ENCODE data around the gene CSGALNACT2. TPM values are rescaled to one million over a fixed set of nuclear protein-coding genes. Genes with fewer than 3 reads are reported as not detected.

Gene CSGALNACT2
- polyA plus RNA-seq, 1 of the 3 experiments (the other 2 are of a cell fraction), result 11.5 TPM

GRCh38 chr10:43105102-43105955 lies 32.9 kb upstream of the CSGALNACT2 start:
- ChIA-PET CTCF (interaction anchor here (0.5 to 5.4 kb wide), 26 partner anchors 8 to 415 kb away, joined by 3 to 32 read pairs (median 3); no protein-coding TSS in a partner anchor), POLR2A (interaction anchor here (0.6 kb wide), 1 partner anchor 19 kb away, joined by 3 read pairs; no protein-coding TSS in a partner anchor)
- Histone ChIP-seq H3K27ac (ENCODE audit: low read depth in 2 of 2, low read length in 1 of 2) (peak overlapping the region in 1 of 2 experiments; percentile 58; a peak in 1 of 4 replicates), H3K27me3 (ENCODE audit: insufficient read depth) (no peaks in the 10 kb centered on the region), H3K4me1 (ENCODE audit: control insufficient read depth in 1 of 2, insufficient read depth in 2 of 2, low read depth in 1 of 2, low read length in 1 of 2) (peaks cover 0 to 63% of the 10 kb centered on the region in 2 experiments; a peak in 1 of 4 replicates), H3K9me2 (no peaks in the 10 kb centered on the region), H3K9me3 (no peaks in the 10 kb centered on the region), H3K36me3 (replicated peaks in 1 of 2; ENCODE audit: control insufficient read depth in 1 of 2, insufficient read depth in 2 of 2, low read length in 1 of 2) (no peaks in the 10 kb centered on the region), H2AFZ (ENCODE audit: low read depth) (peak overlapping the region; percentile 87; the same call in 1 of the 2 replicates), H3F3A (replicated peaks; ENCODE audit: insufficient read depth) (no peaks in the 10 kb centered on the region), H3K4me2 (peak overlapping the region; percentile 71), H4K20me1 (ENCODE audit: insufficient read depth) (no peaks in the 10 kb centered on the region), H3K79me2 (ENCODE audit: insufficient read depth) (no peaks in the 10 kb centered on the region), H3K9ac (no peak overlapping the region), H3K4me3 (ENCODE audit: low read depth in 2 of 2, low read length in 1 of 2) (peak overlapping the region; percentile 27 to 48; a peak in 2 of 4 replicates)
- DNase-seq, result peak; percentile 95
- TF ChIP-seq MXI1 (IDR thresholded peaks at IDR 0.05; ENCODE audit: low read depth, low read length) (0 out of 2 replicates have a peak, but pooled peaks have one; percentile 31), SMC3 (IDR thresholded peaks at IDR 0.05; ENCODE audit: low read depth, low read length) (peak; percentile 90), RAD21 (IDR thresholded peaks at IDR 0.05; ENCODE audit: low read length) (peak; percentile 86), CTCF (IDR thresholded peaks at IDR 0.05) (peak; percentile 91), CHD2 (IDR thresholded peaks at IDR 0.05; ENCODE audit: low read length, partially characterized antibody) (no peak)
- WGBS (ENCODE audit: low lambda C conversion rate), result 64% methylated on average over 41 of the region's 71 CpGs

GRCh38 chr10:43105956-43106229 lies 32.4 kb upstream of the CSGALNACT2 start:
- H3K9me3 ChIP-seq, result no peaks in the 10 kb centered on the region
- H3K9ac ChIP-seq, result no peak overlapping the region
- H3F3A ChIP-seq (replicated peaks; ENCODE audit: insufficient read depth), result no peaks in the 10 kb centered on the region
- H3K9me2 ChIP-seq, result no peaks in the 10 kb centered on the region
- ChIA-PET POLR2A (interaction anchor here (0.5 kb wide), 1 partner anchor 378 kb away, joined by 4 read pairs; no protein-coding TSS in a partner anchor), CTCF (interaction anchor here (0.6 to 3.7 kb wide), 13 partner anchors 9 to 416 kb away, joined by 3 to 20 read pairs (median 4); no protein-coding TSS in a partner anchor)
- H2AFZ ChIP-seq (ENCODE audit: low read depth), result no peak overlapping the region
- 27% methylated on average over 3 of the region's 7 CpGs for WGBS (ENCODE audit: low lambda C conversion rate)
- DNase-seq, result no peak
- H3K4me1 ChIP-seq (ENCODE audit: control insufficient read depth in 1 of 2, insufficient read depth in 2 of 2, low read depth in 1 of 2, low read length in 1 of 2), result peaks cover 0 to 62% of the 10 kb centered on the region in 2 experiments; a peak in 1 of 4 replicates
- no peaks in the 10 kb centered on the region for H3K79me2 ChIP-seq (ENCODE audit: insufficient read depth)
- H3K4me2 ChIP-seq, result peak overlapping the region; percentile 71; the same call in 1 of the 2 replicates
- H3K27me3 ChIP-seq (ENCODE audit: insufficient read depth), result no peaks in the 10 kb centered on the region
- H3K4me3 ChIP-seq (ENCODE audit: low read depth in 2 of 2, low read length in 1 of 2), result no peak overlapping the region
- no peaks in the 10 kb centered on the region for H4K20me1 ChIP-seq (ENCODE audit: insufficient read depth)
- peak overlapping the region in 1 of 2 experiments; percentile 58; a peak in 1 of 4 replicates for H3K27ac ChIP-seq (ENCODE audit: low read depth in 2 of 2, low read length in 1 of 2)
- H3K36me3 ChIP-seq (replicated peaks in 1 of 2; ENCODE audit: control insufficient read depth in 1 of 2, insufficient read depth in 2 of 2, low read length in 1 of 2), result no peaks in the 10 kb centered on the region
- TF ChIP-seq REST (IDR thresholded peaks at IDR 0.05; ENCODE audit: low read depth, low read length), result no peak
- no peak for TF ChIP-seq FOSL2 (IDR thresholded peaks at IDR 0.05; ENCODE audit: borderline replicate concordance, low read depth)
- no peak for TF ChIP-seq RXRA (IDR thresholded peaks at IDR 0.05; ENCODE audit: borderline replicate concordance, low read depth)
- TF ChIP-seq EP300 (IDR thresholded peaks at IDR 0.05; ENCODE audit: borderline replicate concordance in 1 of 2, low read depth in 1 of 2, low read length in 1 of 2), result no peak
- TF ChIP-seq NRF1 (IDR thresholded peaks at IDR 0.05; ENCODE audit: low read depth, low read length), result no peak
- no peak for TF ChIP-seq TAF1 (IDR thresholded peaks at IDR 0.05; ENCODE audit: borderline replicate concordance, low read depth, low read length)
- no peak for TF ChIP-seq RCOR1 (IDR thresholded peaks at IDR 0.05; ENCODE audit: low read length)
- no peak for TF ChIP-seq ZBTB33 (IDR thresholded peaks at IDR 0.05; ENCODE audit: borderline replicate concordance, low read depth)
- no peak for TF ChIP-seq TCF12 (IDR thresholded peaks at IDR 0.05)
- no peak for TF ChIP-seq GATA2 (CRISPR knock-in tag; IDR thresholded peaks at IDR 0.05)
- no peak for TF ChIP-seq MXI1 (IDR thresholded peaks at IDR 0.05; ENCODE audit: low read depth, low read length)
- TF ChIP-seq USF2 (IDR thresholded peaks at IDR 0.05; ENCODE audit: borderline replicate concordance, low read depth, low read length), result no peak
- TF ChIP-seq POLR2AphosphoS5 (IDR thresholded peaks at IDR 0.05; ENCODE audit: low read depth, low read length), result no peak

Measured in SK-N-SH (cell line).